ENCODE data around the gene KDM4F.

DNA sequence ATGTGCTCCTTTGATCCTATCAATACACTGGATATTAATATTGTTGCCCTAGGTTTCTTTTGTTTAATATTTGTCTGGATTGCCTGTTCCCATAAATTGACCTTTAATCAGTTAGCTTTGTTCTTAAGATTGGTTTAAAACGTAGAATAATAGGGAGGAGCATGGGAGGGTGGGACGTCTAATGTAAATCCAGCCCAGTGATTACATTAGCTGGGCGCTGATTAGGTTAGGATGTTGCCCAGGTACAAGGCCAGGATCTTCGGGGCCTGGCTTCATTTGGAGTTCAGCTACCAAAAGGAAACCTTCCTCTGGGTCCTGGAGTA is 17.5 kb downstream of the KDM4F start, which contains the start of gene SRSF8:
- TF ChIP-seq EGR1 (IDR thresholded peaks at IDR 0.05; ENCODE audit: low read depth), result peak; percentile 0; the same call in 1 of the 2 replicates
- TF ChIP-seq CTCF (IDR thresholded peaks at IDR 0.05 in 2 of 3, conservative IDR thresholded peaks at IDR 0.05 in 1 of 3; ENCODE audit: borderline replicate concordance in 1 of 3, insufficient read depth in 1 of 3, low read depth in 2 of 3, low read length in 2 of 3), result no peak
- no peak for TF ChIP-seq TCF7L2 (IDR thresholded peaks at IDR 0.05; ENCODE audit: borderline replicate concordance, extremely low read depth, insufficient read depth, insufficient read length)
- TF ChIP-seq RAD21 (IDR thresholded peaks at IDR 0.05; ENCODE audit: low read depth), result no peak; the same call in 1 of the 2 replicates
- TF ChIP-seq POLR2A (IDR thresholded peaks at IDR 0.05; ENCODE audit: borderline replicate concordance, extremely low read depth, insufficient read depth, insufficient read length), result no peak
- 0 out of 2 replicates have a peak, but pooled peaks have one; percentile 13 for TF ChIP-seq ELF1 (IDR thresholded peaks at IDR 0.05; ENCODE audit: borderline replicate concordance, low read depth)
- 0 out of 2 replicates have a peak, but pooled peaks have one; percentile 90 for TF ChIP-seq POLR2AphosphoS5 (IDR thresholded peaks at IDR 0.05; ENCODE audit: low read depth, low read length)

Data from HCT116 (cell line).